SJSA1 (cell line): ENCODE results near the gene RPS14. TPM values are rescaled to one million over a fixed set of nuclear protein-coding genes. Genes with fewer than 3 reads are reported as not detected.
"Not testable (repeated sequence)": the region's sequence is repeated elsewhere in the genome, so short reads cannot be mapped to it uniquely, and the experiment has no call there.

Experiments used
- DNase-seq, 2 experiments: peaks; one replicate each; pipeline ENCODE4 v3.0.0-alpha.2; 2015 to 2020; ENCODE audit warnings: low spot score in 2 of 2, low read depth in 1 of 2
- H3K27ac ChIP-seq: fragments of 250-450 bp; sonication (Bioruptor Pico); 2 replicates; pipeline ENCODE4 v1.5.1; 2020; ENCODE audit warnings: mild to moderate bottlenecking, moderate library complexity
- H3K27me3 ChIP-seq: fragments of 250-450 bp; sonication (Bioruptor Pico); replicated peaks from 2 replicates; pipeline ENCODE4 v1.5.1; 2020; ENCODE audit warnings: mild to moderate bottlenecking, moderate library complexity
- H3K36me3 ChIP-seq: fragments of 250-450 bp; sonication (Bioruptor Pico); 2 replicates; pipeline ENCODE4 v1.5.1; 2020; ENCODE audit warnings: mild to moderate bottlenecking
- H3K4me1 ChIP-seq: fragments of 250-450 bp; sonication (Bioruptor Pico); replicated peaks from 2 replicates; pipeline ENCODE4 v1.6.1; 2021; ENCODE audit warnings: mild to moderate bottlenecking
- H3K4me3 ChIP-seq: fragments of 250-450 bp; sonication (Bioruptor Pico); 2 replicates; pipeline ENCODE4 v1.5.1; 2020; ENCODE audit warnings: mild to moderate bottlenecking
- H3K9me3 ChIP-seq: fragments of 250-450 bp; sonication (Bioruptor Pico); replicated peaks from 2 replicates; pipeline ENCODE4 v1.5.1; 2020; ENCODE audit warnings: mild to moderate bottlenecking
- total RNA-seq: library from RNA; depleted of rRNA; stranded (reverse); fragments of >200 nt; shearing (Covaris generic); gene quantifications from 2 replicates; pipeline ENCODE4 v1.2.3, GENCODE V29; 2014

Gene RPS14
- total RNA-seq, 1 experiment from 2014 or later: 2,445 TPM

DNA sequence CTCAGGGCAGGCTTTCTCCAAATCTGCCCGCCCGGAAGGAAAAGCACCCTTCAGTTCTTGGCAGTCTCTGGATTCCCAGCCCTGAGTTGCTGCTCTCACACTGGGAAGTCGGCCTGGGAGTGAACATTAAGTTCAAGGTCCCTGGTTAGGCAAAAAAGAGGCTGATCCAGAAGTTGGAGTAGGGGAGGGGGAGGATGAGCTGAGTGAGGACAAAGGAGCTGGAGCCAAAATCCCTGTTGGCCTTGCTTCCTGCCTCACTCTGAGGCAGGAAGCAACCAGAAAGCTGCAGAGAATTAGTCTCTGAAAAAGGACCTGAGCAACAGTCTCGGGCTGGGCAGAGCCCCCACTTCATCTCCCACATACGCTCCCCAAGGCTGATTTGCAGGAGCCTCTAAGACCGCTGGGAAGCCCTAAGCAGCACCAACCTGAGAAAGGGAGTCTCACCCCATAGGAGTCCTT is 15.0 kb upstream of the RPS14 start:
- Histone ChIP-seq H3K4me3 (no peak overlapping the region), H3K36me3 (no peaks in the 10 kb centered on the region), H3K27ac (peak overlapping the region; percentile 31), H3K9me3 (no peaks in the 10 kb centered on the region), H3K4me1 (peaks cover 62% of the 10 kb centered on the region), H3K27me3 (no peaks in the 10 kb centered on the region)
- DNase-seq: peak in 1 of 2 experiments; percentile 32

DNA sequence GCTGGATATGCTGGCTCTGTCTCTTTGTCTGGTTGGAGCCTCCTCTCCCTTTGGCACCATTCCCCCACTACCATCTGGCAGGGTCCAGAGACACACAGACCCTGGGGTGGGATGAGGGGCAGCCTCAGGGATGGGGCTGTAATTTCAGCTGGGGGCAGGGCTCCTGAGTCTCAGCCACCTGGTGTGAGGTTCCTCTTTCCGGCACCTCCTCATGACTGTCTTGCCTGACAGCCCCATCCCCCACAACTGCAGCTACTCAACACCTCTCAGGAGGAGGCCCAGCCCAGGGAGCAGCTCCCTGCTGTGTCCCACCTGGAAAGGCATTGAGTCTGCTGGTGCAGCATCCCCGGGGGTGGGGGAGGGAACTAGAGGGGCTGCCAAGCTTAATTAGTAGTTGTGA is 11.7 kb upstream of the RPS14 start:
- Histone ChIP-seq H3K27me3 (no peaks in the 10 kb centered on the region), H3K27ac (no peak overlapping the region), H3K4me1 (peaks cover 53% of the 10 kb centered on the region), H3K9me3 (no peaks in the 10 kb centered on the region), H3K4me3 (no peak overlapping the region), H3K36me3 (no peaks in the 10 kb centered on the region)
- DNase-seq: no peak

DNA sequence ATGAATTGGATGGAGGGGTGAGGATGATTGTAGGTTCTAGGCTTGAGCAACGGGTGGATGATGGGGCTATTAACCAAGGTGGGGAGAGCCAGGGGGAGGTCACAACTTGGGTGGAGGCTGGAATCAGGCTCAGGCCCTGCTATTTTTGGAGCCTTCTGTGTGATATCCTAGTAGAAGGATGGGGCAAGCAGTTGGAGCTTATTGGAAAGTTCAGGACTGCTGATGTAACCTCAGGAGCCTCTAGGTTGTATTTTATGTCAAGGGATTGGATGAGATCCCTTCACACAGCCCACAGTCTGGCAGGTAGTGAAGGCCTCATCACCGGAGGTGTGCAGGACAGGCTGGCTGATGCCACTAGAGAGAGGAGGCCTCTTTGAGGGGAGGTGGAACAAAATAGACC is 11.2 kb upstream of the RPS14 start:
- Histone ChIP-seq H3K27ac (no peak overlapping the region), H3K4me3 (no peak overlapping the region), H3K27me3 (no peaks in the 10 kb centered on the region), H3K4me1 (peaks cover 49% of the 10 kb centered on the region), H3K36me3 (no peaks in the 10 kb centered on the region), H3K9me3 (no peaks in the 10 kb centered on the region)
- DNase-seq: no peak

DNA sequence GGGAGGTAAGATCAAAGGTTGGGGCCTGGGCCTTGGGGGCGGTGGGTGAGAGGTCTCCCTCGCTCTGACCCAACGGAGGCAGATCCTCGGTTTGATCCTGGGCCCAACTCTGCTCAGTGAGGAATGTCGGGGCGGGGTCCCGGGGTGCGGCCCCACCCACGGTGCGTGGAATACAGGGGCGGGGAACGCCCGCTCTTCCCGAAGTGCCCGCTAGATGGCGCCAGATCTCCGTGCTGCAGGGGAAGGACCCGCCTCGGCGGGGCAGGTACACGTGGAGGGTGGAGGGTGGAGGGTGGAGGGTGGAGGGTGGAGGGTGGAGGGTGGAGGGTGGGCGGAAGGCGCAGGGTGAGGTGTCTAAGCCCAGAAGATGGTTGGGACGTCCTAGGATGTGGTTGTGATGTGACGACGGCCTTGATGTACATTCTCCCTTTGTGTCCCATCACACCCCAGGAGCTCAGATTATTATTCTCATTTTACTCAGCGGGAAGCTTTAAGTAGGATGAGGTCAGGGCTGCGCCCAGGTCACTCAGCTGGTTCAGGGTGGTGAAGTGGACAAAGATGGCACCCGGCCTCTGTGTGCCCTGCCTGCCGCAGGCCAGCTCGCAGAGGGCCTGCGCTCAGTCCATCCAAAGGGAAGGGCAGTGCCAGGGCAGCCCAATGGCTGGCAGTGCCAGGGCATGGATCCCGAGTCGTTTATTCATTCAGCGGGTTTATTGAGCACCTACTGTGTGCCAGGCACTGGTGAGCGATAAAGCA is 9.4 kb upstream of the RPS14 start:
- H3K4me3 ChIP-seq: no peak overlapping the region
- H3K36me3 ChIP-seq: no peaks in the 10 kb centered on the region
- no peaks in the 10 kb centered on the region for H3K27me3 ChIP-seq
- peak; percentile 84 to 92 for DNase-seq
- peaks cover 31% of the 10 kb centered on the region for H3K4me1 ChIP-seq
- peak overlapping the region; percentile 51; the same call in 1 of the 2 replicates for H3K27ac ChIP-seq
- H3K9me3 ChIP-seq: no peaks in the 10 kb centered on the region

DNA sequence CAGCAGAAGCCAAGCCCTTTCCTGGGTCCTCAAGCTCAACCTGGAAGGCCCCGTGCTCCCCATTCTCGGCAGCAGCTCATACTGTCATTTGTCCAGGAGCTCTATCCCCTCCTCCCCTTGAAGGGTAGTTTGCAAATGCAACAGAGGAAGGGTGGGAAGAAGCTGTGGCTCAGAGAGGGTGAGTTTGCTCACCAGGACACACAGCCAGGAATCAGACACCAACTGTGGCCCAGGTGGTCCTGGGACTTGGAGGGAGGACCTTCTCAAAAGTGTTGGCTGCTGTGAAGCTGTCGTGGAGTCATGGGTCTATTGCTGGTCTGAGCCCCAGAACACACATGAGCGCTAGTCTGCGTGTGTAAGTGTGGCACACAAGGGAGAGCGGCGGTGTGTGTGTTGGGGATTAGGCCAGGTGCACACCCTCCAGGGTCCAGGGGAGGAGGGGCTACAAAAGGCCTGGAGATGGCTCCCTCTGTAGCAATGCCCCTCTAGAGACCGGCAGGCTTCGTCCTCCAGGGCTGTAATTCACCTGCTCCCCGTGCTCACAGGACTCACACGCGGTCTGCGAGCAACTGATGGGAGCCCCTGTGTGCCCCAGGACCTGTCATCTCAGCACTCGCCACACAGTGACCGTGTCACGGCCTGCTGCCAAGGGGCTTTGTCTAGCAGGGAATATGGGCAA is 8.2 kb upstream of the RPS14 start:
- Histone ChIP-seq H3K9me3 (no peaks in the 10 kb centered on the region), H3K4me1 (peaks cover 18% of the 10 kb centered on the region), H3K4me3 (no peak overlapping the region), H3K27me3 (no peaks in the 10 kb centered on the region), H3K36me3 (no peaks in the 10 kb centered on the region), H3K27ac (no peak overlapping the region)
- no peak for DNase-seq

DNA sequence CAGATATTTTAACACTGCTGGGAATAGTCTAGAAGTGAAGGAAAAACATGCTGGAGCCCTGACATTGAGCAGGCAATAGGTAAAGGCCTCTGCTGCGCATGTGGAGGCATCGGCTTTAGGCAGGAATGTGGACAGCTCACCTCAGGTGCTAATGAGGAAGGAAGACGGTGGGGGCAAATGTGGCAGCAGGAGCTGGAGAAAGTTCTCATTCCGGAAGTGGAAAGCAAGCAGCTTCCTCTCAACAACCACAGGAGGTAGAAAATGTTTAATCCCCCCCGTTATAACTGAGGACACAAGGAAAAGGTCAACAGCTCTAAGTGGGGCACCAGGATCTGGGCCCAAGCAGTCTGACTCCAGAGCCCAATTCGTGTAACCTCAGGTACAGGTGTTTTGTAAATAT is 7.6 kb upstream of the RPS14 start:
- Histone ChIP-seq H3K27me3 (no peaks in the 10 kb centered on the region), H3K36me3 (no peaks in the 10 kb centered on the region)
- no peak for DNase-seq

DNA sequence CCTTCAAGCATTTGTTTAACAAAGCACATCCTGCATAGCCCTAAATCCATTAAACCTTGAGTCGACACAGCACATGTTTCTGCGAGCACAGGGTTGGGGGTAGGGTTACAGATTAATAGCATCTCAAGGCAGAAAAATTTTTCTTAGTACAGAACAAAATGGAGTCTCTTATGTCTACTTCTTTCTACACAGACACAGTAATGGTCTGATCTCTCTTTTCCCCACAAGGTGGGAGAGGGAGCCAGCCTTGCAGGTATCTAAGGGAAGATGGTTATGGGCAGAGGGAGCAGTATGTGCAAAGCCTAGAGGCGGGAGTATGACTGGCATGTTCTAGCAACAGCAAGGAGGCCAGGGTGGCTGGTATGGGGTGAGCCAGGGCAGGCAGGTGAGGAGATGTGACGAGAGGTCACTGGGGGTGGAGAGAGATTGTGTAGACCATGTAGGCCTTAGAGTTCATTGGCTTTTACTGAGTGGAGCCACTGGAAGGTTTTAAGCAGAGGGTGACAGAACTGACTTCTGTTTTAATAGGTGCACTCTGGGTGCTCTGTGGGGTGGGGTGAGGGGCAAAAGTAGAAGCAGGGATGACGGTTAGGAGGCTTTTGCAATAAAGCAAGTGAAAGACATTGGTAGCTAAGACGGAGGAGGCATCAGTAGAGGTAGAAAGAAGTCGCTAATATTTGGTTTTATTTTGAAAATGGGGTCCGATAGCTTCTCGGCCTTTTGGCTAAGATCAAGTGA is 5.1 kb upstream of the RPS14 start:
- DNase-seq: no peak
- Histone ChIP-seq H3K4me3 (no peak overlapping the region), H3K4me1 (peaks cover 10% of the 10 kb centered on the region), H3K36me3 (no peaks in the 10 kb centered on the region; the same call in 1 of the 2 replicates), H3K9me3 (no peaks in the 10 kb centered on the region), H3K27me3 (no peaks in the 10 kb centered on the region), H3K27ac (no peak overlapping the region)

More for the DNA sequence above, 7.6 kb upstream of the RPS14 start:
- Histone ChIP-seq H3K4me3 (no peak overlapping the region), H3K9me3 (no peaks in the 10 kb centered on the region), H3K27ac (no peak overlapping the region), H3K4me1 (peaks cover 13% of the 10 kb centered on the region)

DNA sequence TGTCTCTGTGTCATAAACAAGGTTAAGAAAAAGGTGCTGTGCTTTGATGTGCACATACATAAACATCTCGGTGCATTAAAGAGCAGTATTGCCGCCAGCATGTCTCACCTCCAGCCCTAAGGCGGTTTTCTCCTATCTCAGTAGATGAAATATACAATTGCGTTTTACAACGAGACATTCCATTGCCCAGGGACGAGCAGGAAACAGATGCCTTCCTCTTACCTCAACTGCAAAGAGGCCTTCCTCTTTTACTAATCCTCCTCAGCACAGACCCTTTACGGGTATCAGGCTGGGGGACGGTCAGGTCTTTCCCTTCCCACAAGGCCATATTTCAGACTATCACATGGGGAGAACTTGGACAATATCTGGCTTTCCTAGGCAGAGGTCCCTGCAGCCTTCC is 4.5 kb upstream of the RPS14 start:
- not testable (repeated sequence) for H3K9me3 ChIP-seq, DNase-seq, H3K36me3 ChIP-seq, H3K4me1 ChIP-seq, H3K4me3 ChIP-seq, H3K27ac ChIP-seq, H3K27me3 ChIP-seq

DNA sequence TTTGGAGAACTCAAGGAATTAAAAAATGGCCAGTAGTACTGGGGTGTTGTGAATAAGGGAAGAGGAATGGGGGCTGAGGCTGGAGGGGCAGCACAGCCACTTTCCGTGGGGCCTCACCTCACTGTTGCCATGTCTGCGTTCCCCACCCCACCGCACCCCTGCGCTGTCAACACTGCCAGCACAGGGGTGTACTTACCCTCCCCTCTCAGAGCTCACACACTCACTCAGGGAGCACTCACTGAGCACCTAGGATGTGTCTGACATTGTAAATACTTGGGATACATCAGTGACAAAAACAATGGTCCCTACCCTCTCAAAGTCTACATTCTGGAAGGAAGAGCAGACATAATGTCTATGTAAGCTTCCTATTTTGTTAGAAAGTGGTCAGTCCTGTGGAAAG is 3.4 kb upstream of the RPS14 start:
- no peaks in the 10 kb centered on the region for H3K27me3 ChIP-seq
- no peaks in the 10 kb centered on the region for H3K9me3 ChIP-seq
- H3K4me1 ChIP-seq: peaks cover 7% of the 10 kb centered on the region
- no peak for DNase-seq
- peaks cover 16% of the 10 kb centered on the region for H3K36me3 ChIP-seq
- H3K27ac ChIP-seq: no peak overlapping the region
- no peak overlapping the region for H3K4me3 ChIP-seq

DNA sequence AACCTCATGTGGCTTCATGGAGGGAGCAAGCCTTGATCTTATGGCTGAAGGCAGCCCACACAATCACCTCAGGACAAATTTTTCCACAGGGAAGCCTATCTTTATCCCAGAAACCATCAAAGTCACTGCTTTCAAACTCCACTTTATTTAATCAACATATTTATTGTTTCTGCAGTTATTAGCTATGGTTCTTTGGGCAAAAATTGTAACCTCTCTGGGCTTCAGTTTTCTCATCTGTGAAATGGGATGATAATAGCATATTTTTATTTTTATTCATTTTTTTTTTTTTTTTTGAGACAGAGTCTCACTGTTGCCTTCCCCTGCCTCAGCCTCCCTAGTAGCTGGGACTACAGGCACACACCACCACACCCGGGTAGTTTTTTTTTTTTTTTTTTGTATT is 2.1 kb upstream of the RPS14 start:
- no peak for DNase-seq
- Histone ChIP-seq H3K4me3 (no peak overlapping the region), H3K27me3 (no peaks in the 10 kb centered on the region), H3K4me1 (peaks cover 10% of the 10 kb centered on the region), H3K36me3 (peaks cover 29% of the 10 kb centered on the region), H3K27ac (no peak overlapping the region), H3K9me3 (no peaks in the 10 kb centered on the region)

DNA sequence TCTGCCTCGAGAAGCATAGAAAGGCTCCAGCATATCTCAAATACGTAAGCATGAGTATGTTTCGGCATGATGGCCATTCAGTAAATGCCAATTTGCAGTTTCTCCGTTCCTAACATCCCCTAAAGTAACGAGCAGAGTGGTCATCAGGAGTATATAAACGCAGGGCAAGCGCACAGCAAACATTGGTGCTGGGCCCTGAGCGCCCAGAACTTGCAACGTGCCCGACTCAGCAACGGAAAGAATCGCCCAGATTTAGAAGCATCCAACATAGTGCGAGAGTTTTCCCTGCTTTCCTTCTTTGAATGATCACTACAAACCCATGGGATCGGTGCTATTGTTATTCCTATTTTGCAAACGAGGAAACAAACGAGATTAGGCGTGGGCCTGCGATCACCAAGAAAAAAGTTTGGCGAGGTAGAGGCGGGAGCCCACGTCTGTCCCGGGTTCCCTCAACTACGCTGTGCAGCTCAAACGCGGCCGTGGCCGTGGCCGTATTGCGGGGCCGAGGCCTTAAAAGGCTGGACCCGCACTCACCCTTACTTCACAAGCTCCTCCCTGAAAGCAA is 505 bp downstream of the RPS14 start:
- Histone ChIP-seq H3K27me3 (no peaks in the 10 kb centered on the region), H3K27ac (peak overlapping the region; percentile 98), H3K4me3 (peak overlapping the region; percentile 71), H3K9me3 (no peaks in the 10 kb centered on the region), H3K36me3 (peaks cover 55% of the 10 kb centered on the region), H3K4me1 (peaks cover 10% of the 10 kb centered on the region)
- DNase-seq: no peak

DNA sequence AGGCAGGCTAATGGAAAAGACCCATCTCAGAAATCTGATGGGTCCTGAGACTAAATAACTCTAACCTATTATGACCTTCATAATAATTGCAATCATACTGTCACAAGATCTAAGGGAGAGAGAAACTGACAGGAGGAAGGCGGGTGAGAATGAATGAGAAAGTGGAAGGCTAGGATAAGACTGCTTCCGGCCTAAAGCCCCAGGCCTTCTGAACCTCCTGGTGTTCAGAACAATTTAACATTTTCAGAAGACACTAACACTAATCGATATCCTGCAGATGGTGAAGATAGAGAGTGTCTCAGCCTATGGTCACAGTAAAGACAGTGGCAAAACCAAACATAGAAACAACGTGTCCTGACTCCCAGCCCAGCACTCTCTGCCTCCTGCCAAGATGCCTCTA is 1.2 kb downstream of the RPS14 start:
- Histone ChIP-seq H3K9me3 (no peaks in the 10 kb centered on the region), H3K36me3 (peaks cover 62% of the 10 kb centered on the region), H3K4me1 (peaks cover 10% of the 10 kb centered on the region), H3K4me3 (peak overlapping the region; percentile 71), H3K27me3 (no peaks in the 10 kb centered on the region), H3K27ac (peak overlapping the region; percentile 98; the same call in 1 of the 2 replicates)
- no peak for DNase-seq

DNA sequence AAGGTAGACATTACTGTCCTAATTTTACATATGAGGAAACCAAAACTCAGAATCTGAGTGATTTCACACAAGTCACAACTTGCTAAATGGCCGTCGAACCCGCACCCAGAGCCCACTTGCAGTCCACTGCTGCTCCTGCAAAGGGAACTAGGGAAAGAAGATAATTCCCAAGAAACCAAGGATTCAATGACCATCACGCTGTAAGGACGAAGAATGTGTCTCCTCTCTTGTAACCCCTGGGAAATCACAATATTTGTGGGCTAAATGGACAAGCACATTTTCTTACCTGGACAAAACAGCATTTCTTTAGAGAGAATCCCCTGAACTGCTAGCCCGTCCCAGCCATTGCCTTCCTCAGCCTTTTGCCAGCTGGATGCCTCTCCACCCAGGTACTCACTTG is 2.4 kb downstream of the RPS14 start:
- peaks cover 10% of the 10 kb centered on the region for H3K4me1 ChIP-seq
- H3K9me3 ChIP-seq: no peaks in the 10 kb centered on the region
- H3K36me3 ChIP-seq: peaks cover 73% of the 10 kb centered on the region

More for the DNA sequence above, 2.4 kb downstream of the RPS14 start:
- Histone ChIP-seq H3K27ac (no peak overlapping the region), H3K4me3 (no peak overlapping the region), H3K27me3 (no peaks in the 10 kb centered on the region)
- DNase-seq: no peak
